ENCODE data around the gene RPN1.

GRCh38 chr3:128577711-128578110, 72.9 kb downstream of the RPN1 start:
- no peak for TF ChIP-seq EZH2 (IDR thresholded peaks at IDR 0.05; ENCODE audit: borderline replicate concordance, low read depth, low read length, severe bottlenecking)
- no peak for TF ChIP-seq POLR2A (IDR thresholded peaks at IDR 0.05; ENCODE audit: low read depth, low read length)
- no peak for TF ChIP-seq CTCF (IDR thresholded peaks at IDR 0.05; ENCODE audit: extremely low read depth in 1 of 2, insufficient read depth in 1 of 2, low read depth in 1 of 2, low read length in 2 of 2)
- no peak for TF ChIP-seq JUN (IDR thresholded peaks at IDR 0.05; ENCODE audit: borderline replicate concordance, insufficient read depth, insufficient read length, low read depth)
